ENCODE measurements around the gene ATP8A1.
"Not testable (repeated sequence)": the region's sequence is repeated elsewhere in the genome, so short reads cannot be mapped to it uniquely, and the experiment has no call there.

The ATP8A1 gene

DNA sequence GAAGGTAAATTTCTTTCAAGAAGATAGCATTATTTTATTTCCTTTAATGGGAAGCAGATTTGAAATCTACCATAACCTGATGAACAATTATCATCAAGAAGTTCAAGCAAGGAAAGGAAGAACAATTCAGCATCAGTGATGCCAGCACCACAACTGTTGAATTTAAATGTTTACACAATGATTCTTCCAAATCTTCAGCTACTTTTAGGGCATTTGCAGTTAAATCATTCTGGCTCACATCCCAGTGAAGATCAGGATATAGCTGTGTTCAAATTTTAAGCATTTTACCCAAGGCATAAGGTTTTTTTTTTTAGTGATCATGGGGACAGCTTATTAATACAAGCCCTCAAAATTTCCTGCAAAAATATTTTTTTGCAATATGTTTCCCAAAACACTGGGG, 146.7 kb downstream of the ATP8A1 start:
- no peak for DNase-seq (ENCODE audit: low read depth in 2 of 2)

DNA sequence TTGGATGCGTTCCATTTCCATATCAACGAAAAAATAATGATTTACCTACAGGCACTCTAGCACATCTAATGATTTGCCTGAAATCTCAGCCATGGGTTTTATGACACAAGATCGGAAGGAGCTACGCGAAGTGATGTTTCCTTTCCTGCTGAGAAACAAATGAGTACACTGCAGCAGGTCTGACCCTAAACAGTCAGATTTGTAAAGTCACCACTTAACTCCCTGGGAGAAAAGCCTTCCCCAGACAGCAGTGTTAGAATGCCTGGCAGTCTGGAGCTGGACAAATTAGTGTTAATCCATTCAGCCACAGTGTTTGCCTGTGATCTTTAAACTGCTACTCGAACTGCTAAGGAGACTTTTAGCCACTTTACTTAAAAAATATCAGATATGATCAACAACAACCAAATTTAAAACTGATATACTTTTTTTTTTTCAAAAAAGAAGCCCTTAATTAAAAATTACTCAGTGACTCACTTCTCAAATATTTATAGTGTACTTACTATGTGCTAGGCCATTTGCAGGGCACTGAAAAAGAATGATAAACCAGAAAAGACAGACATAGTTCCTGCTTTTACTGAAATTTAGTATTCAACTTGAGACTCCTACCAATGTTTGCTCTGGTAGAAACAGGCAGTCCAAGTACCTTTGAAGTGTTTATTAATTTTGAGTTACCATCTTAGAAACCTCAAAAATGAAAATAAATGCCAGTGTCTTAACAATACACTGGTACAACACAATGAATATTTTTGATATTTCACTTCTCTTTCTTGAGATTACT, 155.1 kb downstream of the ATP8A1 start:
- no peak for DNase-seq (ENCODE audit: low read depth in 2 of 2)

DNA sequence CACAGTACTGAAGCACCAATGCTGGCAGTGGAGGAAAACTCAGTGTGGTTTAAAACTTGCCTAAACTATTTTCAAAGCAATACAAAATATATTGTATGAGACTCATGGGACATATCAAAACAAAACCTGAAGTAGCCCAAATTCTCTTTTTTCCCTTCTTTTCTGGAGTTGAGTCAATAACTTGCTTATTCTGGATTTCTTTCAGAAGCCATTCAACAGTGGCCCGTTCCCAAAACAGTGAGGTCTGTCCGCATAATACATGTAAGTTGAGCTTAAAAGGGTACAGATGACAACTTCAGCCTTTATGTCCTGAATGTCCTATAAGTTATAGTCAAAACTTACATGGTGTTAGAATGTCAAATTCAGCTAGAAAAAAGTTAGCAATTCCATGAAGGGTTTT, 158.9 kb downstream of the ATP8A1 start:
- no peak for DNase-seq (ENCODE audit: low read depth in 2 of 2)

DNA sequence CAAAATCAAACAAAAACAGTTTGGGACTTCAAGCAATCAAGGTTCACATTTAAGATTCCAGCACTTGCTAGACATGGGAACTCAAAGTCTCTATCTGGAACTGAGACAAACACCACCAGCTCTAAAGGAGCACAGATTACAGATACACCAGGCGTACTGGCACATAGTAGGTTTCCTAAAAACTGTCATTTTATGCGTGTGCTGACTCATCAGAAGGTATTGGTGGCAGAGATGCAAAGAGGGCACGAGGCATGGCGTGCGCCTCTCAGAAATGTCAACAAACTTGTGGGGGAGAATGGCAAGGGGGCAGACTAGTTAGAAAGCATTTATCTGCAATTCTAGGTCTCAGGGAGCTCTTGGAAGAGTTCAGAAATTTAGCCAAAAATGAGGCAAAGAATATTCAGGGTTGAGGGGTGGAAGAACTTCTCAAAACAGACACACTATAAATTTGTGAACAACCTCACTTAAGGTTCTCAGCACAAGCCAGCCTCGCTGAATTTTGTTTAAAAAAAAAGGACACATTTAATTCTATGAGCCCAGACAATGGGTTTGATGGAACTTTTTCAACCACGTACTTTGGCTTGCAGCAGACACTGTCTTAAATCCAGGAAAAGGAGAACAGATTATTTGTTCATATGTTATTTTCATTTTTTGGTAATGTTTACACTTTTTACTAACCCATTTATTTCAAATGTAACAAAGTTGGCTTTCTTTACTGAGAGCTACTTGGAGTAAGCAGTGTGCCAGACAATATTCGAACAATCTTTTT, 159.6 kb downstream of the ATP8A1 start:
- DNase-seq (ENCODE audit: low read depth in 2 of 2) = no peak

DNA sequence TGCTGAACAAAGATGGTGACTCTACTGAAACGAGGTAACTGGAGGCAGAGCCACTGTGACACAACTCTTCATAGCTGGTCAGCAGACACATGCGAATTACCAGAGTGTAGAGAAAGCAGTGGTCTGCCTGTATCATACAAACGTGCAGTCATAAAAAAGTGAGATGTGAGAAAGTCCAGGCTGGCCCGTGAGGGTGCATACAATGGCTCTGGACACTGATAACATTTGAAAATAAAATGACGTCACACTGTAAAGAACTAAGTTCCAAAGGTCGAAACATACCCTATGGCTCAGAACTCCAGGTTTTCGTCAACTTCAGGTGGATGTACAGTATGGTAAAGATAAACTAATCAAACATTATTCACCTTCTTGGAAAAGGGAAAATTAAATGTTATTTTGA, 163.9 kb downstream of the ATP8A1 start:
- DNase-seq (ENCODE audit: low read depth in 2 of 2) = no peak

DNA sequence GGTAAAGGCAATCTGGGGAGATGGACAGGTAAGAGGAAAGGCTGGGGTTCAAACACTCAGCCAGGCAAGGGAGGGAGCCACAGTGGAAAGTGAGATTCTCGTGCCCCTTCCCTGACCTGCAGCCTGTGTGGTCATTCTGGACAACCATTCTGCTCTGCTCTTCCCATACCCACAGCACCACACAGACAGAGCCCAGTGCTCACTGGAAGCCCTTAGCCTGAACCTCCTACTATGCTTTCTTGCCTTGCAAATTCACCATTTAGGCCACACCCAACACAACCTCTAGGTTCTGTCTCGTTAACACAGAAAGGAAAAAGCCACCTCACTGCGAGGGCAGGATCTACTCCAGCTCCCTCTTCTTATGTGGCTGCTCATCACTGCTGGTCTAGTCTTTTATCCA, 166.9 kb downstream of the ATP8A1 start:
- no peak for DNase-seq (ENCODE audit: low read depth in 2 of 2)

DNA sequence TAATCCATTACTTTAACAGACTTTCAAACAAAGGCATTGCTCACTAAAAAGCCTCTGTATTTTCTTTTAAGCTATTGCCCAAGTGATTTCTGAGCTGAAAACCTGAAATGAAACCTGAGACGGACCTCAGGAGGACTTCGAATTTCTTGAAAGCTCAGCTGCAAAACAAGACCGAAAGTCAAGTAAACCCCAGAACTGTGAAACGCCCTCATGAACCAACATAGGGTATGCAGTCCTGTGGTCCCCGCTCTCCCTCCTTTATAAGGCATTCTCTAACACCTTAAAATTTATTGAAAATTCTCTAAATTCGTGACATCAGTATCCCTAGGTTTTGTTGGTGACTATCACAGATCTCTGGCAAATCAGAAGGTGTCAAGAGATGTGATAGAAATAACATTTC, 167.8 kb downstream of the ATP8A1 start:
- no peak for DNase-seq (ENCODE audit: low read depth in 2 of 2)

DNA sequence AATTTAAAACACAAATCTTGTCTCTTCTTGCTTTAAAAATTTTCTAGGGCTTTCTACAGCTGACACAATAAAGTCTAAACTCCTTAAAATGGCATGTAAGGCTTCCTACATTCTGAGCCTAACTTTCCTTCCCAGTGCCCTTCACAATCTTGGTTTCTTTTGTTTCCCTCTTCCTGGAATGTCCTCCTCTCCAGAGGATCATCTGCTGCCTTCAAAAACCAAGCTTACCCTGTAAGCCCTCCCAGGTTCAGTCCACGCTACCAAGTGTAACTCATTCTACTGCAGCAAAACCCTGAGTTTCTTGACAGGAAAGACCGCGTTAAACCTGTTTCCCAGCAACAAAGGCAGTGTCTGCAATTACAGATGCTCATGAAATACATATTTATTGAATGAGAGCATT, 168.4 kb downstream of the ATP8A1 start:
- DNase-seq (ENCODE audit: low read depth in 2 of 2) = no peak

DNA sequence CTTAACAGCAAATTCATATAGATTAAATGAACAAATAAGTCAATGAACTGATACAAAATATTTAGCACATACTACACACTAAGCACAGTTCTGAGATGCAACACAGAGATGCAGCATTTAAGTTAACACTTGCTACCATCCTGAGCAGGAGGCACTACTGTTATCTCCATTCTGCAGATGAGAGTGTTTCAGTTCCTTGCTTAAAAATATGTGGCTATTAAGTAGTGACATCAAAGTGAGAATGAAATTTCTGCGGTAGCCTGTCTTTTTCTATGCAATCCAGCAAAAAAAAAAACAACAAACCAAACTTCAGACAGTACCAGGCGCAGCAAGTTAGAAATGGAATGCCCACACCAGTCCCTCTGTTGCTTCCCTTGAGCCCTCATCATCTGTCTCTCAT, 168.8 kb downstream of the ATP8A1 start:
- DNase-seq (ENCODE audit: low read depth in 2 of 2) = no peak

DNA sequence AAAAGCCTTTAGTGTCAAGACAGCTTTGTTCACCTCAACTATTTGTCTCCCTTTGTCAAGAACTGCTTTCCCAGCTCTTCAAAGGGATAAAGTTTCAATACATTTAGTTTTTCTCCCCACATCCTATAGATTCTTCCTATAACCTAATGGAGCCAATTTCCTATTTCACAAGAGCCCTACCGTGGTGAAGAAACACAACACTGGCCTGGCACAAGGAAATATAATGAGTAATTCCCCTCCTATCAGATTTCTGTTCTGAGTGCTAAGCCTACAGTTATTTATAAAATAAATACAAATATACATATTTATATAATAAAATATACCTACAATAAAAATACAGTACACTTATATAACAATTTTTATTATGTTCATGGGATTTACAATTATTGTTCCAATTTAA, 169.7 kb downstream of the ATP8A1 start:
- DNase-seq (ENCODE audit: low read depth in 2 of 2) = no peak

DNA sequence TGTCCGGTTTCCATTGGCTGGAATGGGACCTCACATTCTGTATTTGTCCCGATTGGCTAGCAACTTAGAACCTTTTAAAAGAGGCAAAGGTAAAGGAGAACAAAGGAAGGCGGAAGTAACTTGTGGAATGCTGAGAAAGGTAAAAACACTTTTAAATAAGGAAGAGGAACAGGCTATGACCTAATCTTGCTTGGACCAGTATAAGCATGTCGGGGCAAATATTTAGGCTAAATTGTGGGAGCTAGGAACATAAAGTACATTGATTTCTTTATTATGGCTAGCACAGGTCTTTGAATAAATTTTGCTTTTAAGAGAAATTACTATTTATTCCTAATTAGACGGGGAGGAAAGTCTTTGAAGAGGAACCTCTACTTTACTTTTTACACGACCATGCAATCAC, 170.7 kb downstream of the ATP8A1 start:
- not testable (repeated sequence) for DNase-seq (ENCODE audit: low read depth in 2 of 2)

DNA sequence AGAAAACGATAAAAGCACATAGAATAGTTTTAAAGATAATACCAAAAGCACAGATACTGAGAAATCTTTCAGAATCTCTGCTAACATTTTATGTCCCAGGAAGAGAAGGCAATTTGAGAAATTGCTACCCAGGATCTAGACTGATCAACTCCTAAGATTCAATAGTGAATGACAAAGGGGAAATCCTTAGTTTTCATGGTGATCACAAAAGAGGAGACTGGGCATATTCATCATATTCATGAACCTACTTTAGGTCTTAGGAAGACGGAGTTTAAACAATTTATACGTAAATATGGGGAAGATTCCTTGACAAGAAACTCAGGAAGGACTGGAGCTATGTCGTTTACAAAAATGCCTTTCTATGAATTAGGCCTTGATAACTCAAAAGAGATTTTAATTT, 172.3 kb downstream of the ATP8A1 start:
- no peak for DNase-seq (ENCODE audit: low read depth in 2 of 2)

DNA sequence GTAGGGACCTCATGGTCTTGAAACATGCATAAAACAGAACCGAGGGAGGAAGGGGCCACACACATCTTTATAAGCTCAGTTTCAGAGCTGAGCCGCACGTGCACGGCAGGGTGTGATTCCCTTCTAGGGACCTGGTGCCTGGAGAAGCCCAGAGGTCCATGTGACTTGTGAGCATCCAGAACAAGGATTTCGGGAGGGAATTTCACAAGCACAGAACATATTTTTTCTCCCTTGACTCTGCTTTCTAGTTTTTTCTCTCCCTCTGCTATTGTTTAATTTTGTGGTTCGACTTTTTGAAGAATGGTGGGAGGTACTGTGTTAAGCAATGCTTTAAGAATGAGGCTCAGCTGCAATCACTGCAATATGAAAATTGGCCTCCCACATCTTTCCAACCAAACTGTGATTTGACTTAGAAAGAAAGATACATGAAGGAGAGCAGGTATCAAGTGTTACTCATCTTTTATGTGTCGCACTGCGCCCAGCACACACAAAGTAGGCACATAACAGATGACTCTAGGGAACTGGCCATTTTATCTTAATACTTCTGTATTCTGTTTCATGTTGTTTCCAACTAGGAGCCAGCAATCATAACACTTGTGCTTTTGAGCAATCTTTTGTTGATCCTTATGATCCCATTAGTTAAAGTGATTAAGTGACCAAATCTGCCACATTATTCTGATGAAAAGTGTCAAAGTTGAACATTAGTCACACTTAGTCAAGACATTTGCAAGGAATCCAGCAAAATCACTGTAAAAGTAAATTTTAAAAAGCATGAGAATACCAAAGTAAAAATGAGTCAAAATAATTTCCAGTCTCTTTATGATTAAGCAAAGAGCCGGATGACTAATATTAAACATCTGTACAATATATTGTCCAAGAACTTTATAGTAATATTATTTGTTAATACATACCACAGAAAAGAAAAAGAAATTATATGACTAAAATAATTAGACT, 173.2 kb downstream of the ATP8A1 start:
- peak; percentile 29 to 31 for DNase-seq (ENCODE audit: low read depth in 2 of 2)

DNA sequence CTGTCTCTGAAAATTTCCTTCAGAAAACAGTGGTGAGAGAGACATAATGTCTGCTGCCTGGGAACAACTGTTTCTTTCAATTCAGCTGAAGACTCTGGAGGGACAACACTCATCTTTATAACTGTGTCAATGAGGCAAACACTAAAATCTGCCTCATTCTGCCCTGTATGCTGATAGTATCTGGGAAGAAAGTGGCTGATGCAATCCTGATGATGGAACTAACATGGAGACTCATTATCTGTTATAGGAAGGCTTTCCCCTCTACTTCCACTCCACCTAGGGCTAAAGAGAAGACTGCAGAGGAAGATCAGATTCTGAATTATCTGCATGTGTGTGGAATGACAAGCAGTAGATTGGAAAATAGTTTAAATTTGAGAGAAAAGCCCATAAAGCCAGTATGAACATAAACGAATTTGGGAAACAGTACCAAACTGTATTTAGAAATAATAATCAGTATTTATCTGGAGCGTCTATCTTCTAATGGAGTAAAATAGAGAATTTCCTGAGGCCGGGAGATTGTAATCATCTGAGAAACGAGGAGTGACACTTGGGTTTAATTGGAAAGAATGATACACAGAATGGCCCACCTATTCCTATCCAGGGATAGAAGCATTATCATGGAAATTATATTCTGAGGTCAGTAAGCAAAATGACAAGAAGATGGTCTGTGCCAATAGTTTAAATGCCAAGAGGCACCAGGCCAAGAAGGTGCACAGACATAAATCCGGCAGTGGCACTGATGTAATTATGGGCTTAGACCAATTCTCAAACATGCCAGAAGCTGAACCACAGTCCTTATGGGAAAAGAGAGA, 174.2 kb downstream of the ATP8A1 start:
- no peak for DNase-seq (ENCODE audit: low read depth in 2 of 2)

DNA sequence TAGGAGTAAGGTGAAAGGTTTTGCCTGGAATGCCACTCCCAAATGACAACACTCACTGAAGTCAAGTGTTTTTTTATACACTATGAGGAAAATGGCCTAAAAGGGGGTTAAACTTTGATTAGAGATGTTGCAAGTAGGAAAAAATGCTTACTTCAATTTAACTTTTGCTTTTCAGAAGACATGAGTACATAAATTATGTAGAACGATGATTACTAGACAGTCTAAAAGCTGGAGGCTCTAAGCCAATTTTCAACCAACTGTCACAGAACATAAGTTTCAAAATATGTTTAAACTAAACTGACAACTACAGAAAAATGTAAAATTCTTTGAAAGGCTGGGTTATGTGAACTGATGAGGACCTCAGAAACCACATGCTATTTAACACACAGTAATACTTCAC, 176.2 kb downstream of the ATP8A1 start:
- peak; percentile 29 to 42 for DNase-seq (ENCODE audit: low read depth in 2 of 2)

DNA sequence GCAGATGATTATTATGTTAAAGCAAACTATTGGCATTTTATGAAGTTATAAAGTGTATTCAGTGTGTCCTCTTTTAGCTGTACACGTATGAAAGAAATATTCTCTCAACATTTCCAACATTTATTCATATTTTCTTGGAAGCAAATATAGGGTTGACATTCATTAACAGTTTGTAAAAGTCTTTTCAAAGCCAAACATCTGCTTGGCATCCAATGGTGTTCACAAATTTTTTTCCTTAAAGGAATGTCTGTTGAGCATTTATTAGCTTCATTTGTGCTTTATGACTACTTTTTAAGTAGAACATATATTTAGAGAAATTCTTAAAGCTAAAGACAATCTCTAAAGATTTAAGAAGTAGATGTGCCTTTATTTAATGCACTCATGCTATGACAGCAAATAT, 176.6 kb downstream of the ATP8A1 start:
- no peak for DNase-seq (ENCODE audit: low read depth in 2 of 2)

DNA sequence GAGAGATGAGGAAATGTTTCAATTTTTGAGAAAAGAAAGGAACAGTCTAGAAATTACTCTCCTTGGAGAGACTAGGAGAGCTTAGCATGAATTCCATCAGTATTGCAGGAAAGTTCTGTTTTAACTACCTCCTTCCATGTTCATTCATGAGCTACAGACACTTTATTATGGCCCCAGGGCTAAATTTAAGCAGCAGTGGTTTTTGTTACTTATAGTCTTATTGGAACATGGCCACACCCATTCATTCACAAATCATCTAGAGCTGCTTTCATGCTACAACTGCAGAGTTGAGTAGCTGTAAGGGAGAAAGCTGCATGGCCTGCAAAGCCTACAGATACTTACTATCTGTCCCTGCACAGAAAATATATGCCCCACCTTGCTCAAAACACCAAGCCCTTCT, 178.0 kb downstream of the ATP8A1 start:
- no peak for DNase-seq (ENCODE audit: low read depth in 2 of 2)

DNA sequence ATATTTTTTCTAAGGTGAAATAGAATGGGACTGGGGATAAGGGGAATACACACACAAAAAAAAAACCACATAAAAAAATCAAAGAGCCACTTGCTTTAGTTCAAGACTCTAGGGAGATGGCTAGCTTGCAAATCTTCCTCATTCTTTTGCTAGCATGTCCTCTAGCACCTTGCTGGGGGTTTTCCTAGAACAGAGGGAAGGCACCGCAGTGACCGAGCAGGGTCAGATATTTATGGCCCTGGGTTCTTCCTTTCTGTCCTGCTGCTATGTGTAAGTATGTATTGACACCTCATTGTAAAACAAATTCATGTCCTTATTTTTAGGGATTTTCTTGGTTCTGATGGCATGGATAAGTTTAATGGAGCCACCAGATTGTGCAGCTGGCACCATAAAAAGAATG, 178.4 kb downstream of the ATP8A1 start:
- DNase-seq (ENCODE audit: low read depth in 2 of 2) = no peak

DNA sequence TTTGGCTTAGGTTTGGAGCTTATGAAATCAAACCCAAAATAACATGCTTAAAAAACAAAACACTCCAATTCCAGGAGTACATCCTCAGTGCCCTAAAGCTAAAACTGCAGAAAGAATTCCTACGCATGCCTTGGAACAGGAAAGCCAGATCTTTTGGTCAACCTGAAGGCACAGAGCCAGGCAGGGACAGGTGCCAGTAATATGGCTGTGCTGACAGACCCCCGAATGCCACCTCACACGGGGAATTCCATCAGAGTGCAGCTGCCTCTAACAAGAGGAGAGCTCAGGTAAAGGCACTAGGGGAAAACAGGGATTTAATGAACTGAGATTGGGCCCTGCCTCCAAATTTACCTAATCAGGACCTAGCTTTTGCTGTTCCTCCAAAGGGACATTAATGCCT, 182.5 kb downstream of the ATP8A1 start:
- DNase-seq (ENCODE audit: low read depth in 2 of 2) = no peak

DNA sequence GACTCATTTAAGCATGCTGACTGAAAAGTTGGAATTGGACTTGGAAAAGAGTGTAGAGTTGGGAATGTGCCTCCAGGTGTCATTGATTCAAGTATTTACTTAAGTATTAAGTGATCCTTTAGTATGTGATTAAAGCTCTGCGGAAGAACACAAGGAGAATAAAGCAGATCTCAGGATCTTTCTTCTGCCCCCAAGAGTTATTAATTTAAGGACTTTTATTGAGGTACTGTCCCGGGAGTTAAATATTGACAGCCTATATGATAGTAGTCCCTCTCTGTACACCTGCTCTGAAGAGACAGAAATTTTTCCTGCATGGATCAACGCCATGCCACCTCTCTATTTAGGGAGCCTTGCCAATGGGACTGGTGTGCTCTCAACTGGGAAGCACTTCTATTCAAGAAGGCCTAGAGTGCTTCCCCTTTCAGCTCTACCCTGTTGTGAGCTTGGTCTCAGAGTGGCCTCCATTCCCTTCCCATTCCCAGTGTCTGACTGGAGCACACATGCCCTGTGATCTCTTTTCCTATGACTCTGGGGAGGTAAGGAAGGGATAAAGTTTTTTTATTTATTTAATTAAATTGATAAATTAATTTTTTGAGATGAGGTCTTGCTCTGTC, 183.7 kb downstream of the ATP8A1 start:
- no peak for DNase-seq (ENCODE audit: low read depth in 2 of 2)

DNA sequence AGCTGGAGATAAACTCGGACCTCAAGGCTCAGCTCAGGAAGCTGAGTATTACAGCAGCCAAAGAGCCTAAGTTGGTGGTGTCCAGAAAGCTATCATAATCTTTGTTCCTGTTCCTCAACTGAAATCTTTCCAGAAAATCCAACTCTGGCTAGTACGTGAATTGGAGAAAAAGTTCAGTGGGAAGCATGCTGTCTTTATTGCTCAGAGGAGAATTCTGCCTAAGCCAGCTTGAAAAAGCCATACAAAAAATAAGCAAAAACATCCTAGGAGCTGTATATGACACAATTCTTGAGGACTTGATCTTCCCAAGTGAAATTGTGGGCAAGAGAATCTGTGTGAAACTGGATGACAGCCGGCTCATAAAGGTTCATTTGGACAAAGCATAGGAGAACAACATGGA, 185.0 kb downstream of the ATP8A1 start:
- no peak for DNase-seq (ENCODE audit: low read depth in 2 of 2)
